ENCODE measurements around the gene WASL.
"Not testable (repeated sequence)": the region's sequence is repeated elsewhere in the genome, so short reads cannot be mapped to it uniquely, and the experiment has no call there.

Gene WASL

GRCh38 chr7:123729218-123729578 is 19.6 kb downstream of the WASL start:
- DNase-seq = no peak

GRCh38 chr7:123727071-123727837 is 21.5 kb downstream of the WASL start:
- no peak for DNase-seq

- no peak for DNase-seq
Measured at GRCh38 chr7:123725586-123726171, 23.1 kb downstream of the WASL start.

- no peak for DNase-seq
Measured at GRCh38 chr7:123724817-123725253, 24.0 kb downstream of the WASL start.

GRCh38 chr7:123723913-123724312 is 24.9 kb downstream of the WASL start:
- no peak for DNase-seq

GRCh38 chr7:123720527-123720926 is 28.3 kb downstream of the WASL start:
- DNase-seq = not testable (repeated sequence)

GRCh38 chr7:123719197-123719721 is 29.5 kb downstream of the WASL start:
- no peak for DNase-seq

- DNase-seq = no peak
Measured at GRCh38 chr7:123718773-123719172, 30.0 kb downstream of the WASL start.

GRCh38 chr7:123717689-123718088 is 31.1 kb downstream of the WASL start:
- no peak for DNase-seq

- no peak for DNase-seq
Measured at GRCh38 chr7:123716877-123717276, 31.9 kb downstream of the WASL start.

- DNase-seq = no peak
Measured at GRCh38 chr7:123715799-123716198, 33.0 kb downstream of the WASL start.

- DNase-seq = no peak
Measured at GRCh38 chr7:123715198-123715597, 33.6 kb downstream of the WASL start.

GRCh38 chr7:123714296-123715080 is 34.3 kb downstream of the WASL start:
- DNase-seq = no peak

- no peak for DNase-seq
Measured at GRCh38 chr7:123712619-123713018, 36.2 kb downstream of the WASL start.

GRCh38 chr7:123711832-123712293 is 36.9 kb downstream of the WASL start:
- no peak for DNase-seq

- no peak for DNase-seq
Measured at GRCh38 chr7:123710683-123711082, 38.1 kb downstream of the WASL start.

- no peak for DNase-seq
Measured at GRCh38 chr7:123709525-123709924, 39.3 kb downstream of the WASL start.

- DNase-seq = no peak
Measured at GRCh38 chr7:123705211-123705901, 43.4 kb downstream of the WASL start.

GRCh38 chr7:123695944-123696677 is 52.7 kb downstream of the WASL start:
- DNase-seq = no peak

GRCh38 chr7:123692471-123692877 is 56.3 kb downstream of the WASL start:
- DNase-seq = no peak

- no peak for DNase-seq
Measured at GRCh38 chr7:123690550-123690949, 58.3 kb downstream of the WASL start.

GRCh38 chr7:123689250-123689649 is 59.6 kb downstream of the WASL start:
- DNase-seq = no peak
